K562 (cell line): ENCODE data around the gene ADGRB3. TPM values are rescaled to one million over a fixed set of nuclear protein-coding genes. Genes with fewer than 3 reads are reported as not detected.

ENCODE experiments used
- ATAC-seq: fragments of 200-7000 bp; cut with Tn5 transposase; 3 replicates; pipeline ENCODE4 v1.9.1; 2020; ENCODE audit warnings: moderate library complexity
- BruUV-seq: library from RNA; stranded (reverse); fragments of 400-500 nt; replicated peaks from 2 replicates; lab custom pipeline; 2021; lab: Mats Ljungman, UMichigan
- CTCF ChIA-PET: fragments of 300-600 bp; formaldehyde crosslinking; extraction: SDS; loops from one replicate; lab custom pipeline; 2021; ENCODE audit warnings: low intra/inter-chr PET ratio; lab: Yijun Ruan, JAX
- POLR2A ChIA-PET: fragments of 300-600, 350-650 bp; sonication (Branson Sonifier 250); formaldehyde crosslinking; extraction: SDS; loops from one replicate; lab custom pipeline; 2021; ENCODE audit warnings: antibody characterized with exemption, inconsistent platforms; lab: Yijun Ruan, JAX
- DNase-seq, 4 experiments: peaks; one replicate each; pipeline versions ENCODE4 v3.0.0 to v3.0.0-alpha.2; 2011 to 2018; ENCODE audit warnings: low spot score in 3 of 4, mixed read lengths in 3 of 4; ENCODE audit errors: extremely low read depth in 1 of 4
- FAIRE-seq: peaks from 2 replicates; lab custom pipeline; 2011; peaks lifted over from hg19 to GRCh38; lab: Jason Lieb, UNC
- H2AFZ ChIP-seq: 2 replicates; pipeline ENCODE4 v1.6.0; 2011; ENCODE audit warnings: low read depth, low read length, control low read depth, inconsistent platforms
- H3K27ac ChIP-seq: fragments of 200-600 bp; 3 replicates; pipeline ENCODE4 v1.8.0; 2011; ENCODE audit warnings: low read depth, mild to moderate bottlenecking, control low read depth, inconsistent platforms, low read length, moderate library complexity, mixed read lengths; ENCODE audit errors: extremely low read depth
- H3K27me3 ChIP-seq, 2 experiments: fragments of 300-600 bp in 1 of 2; 2 replicates in 1 of 2; 3 replicates in 1 of 2; pipeline versions ENCODE4 v1.6.0 to v1.8.0; 2011; ENCODE audit warnings: inconsistent platforms in 2 of 2, low read length in 2 of 2, mild to moderate bottlenecking in 1 of 2, mixed read lengths in 1 of 2, moderate library complexity in 1 of 2; ENCODE audit not compliant: control insufficient read depth in 2 of 2, insufficient read depth in 2 of 2
- H3K36me3 ChIP-seq: fragments of 300-600 bp; 3 replicates; pipeline ENCODE4 v1.8.0; 2011; ENCODE audit warnings: mild to moderate bottlenecking, low read length, inconsistent platforms; ENCODE audit not compliant: control insufficient read depth, insufficient read depth
- H3K4me1 ChIP-seq, 2 experiments: fragments of 200-600 bp in 1 of 2; replicated peaks in 1 of 2; 2 replicates in 1 of 2; 3 replicates in 1 of 2; pipeline versions ENCODE4 v1.5.1 to v1.8.0; 2011; ENCODE audit warnings: inconsistent platforms in 2 of 2, low read length in 2 of 2, mild to moderate bottlenecking in 1 of 2, mixed read lengths in 1 of 2, moderate library complexity in 1 of 2; ENCODE audit not compliant: control insufficient read depth in 2 of 2, insufficient read depth in 2 of 2
- H3K4me2 ChIP-seq: 2 replicates; pipeline ENCODE4 v1.6.1; 2011; ENCODE audit warnings: low read length, control low read depth, inconsistent platforms, mixed read lengths; ENCODE audit not compliant: insufficient read depth
- H3K4me3 ChIP-seq: fragments of 200-600 bp; sonication (generic), shearing (Covaris generic); 2 replicates; pipeline ENCODE4 v1.5.1; 2016; ENCODE audit warnings: control low read depth, inconsistent platforms
- H3K79me2 ChIP-seq: fragments of 200-600 bp; 3 replicates; pipeline ENCODE4 v1.8.0; 2011; ENCODE audit warnings: low read length, inconsistent platforms; ENCODE audit not compliant: control insufficient read depth, insufficient read depth
- H3K9ac ChIP-seq, 2 experiments: 2 replicates each; pipeline versions ENCODE4 v1.6.0 to v1.6.1; 2011; ENCODE audit warnings: low read depth in 2 of 2, low read length in 2 of 2, control low read depth in 1 of 2, inconsistent platforms in 1 of 2, mild to moderate bottlenecking in 1 of 2, mixed read lengths in 1 of 2; ENCODE audit not compliant: insufficient read depth in 1 of 2
- H3K9me1 ChIP-seq: one replicate; pipeline ENCODE4 v1.6.0; 2011; ENCODE audit warnings: inconsistent platforms, mild to moderate bottlenecking, low read length, moderate library complexity; ENCODE audit not compliant: control insufficient read depth, insufficient read depth
- H3K9me3 ChIP-seq: replicated peaks from 2 replicates; pipeline ENCODE4 v1.5.1; 2011; ENCODE audit warnings: low read depth, low read length, inconsistent platforms; ENCODE audit not compliant: control insufficient read depth, insufficient read depth
- H4K20me1 ChIP-seq: replicated peaks from 2 replicates; pipeline ENCODE4 v1.6.1; 2011; ENCODE audit warnings: low read length, inconsistent platforms, mixed read lengths; ENCODE audit not compliant: control insufficient read depth, insufficient read depth
- CHD4 ChIP-seq: fragments of 200-600 bp; sonication (generic); IDR thresholded peaks from 3 replicates; pipeline ENCODE4 v1.6.1; 2012; ENCODE audit warnings: low read depth, mild to moderate bottlenecking, mixed read lengths, low read length, inconsistent platforms; ENCODE audit not compliant: insufficient read depth, insufficient replicate concordance, poor library complexity, severe bottlenecking
- HDAC2 ChIP-seq: fragments of 450-650 bp; IDR thresholded peaks from 2 replicates; pipeline ENCODE4 v1.6.1; 2016; ENCODE audit warnings: mild to moderate bottlenecking
- MITF ChIP-seq: IDR thresholded peaks from 2 replicates; pipeline ENCODE4 v1.6.1; 2014; ENCODE audit warnings: antibody characterized with exemption
- PKNOX1 ChIP-seq: fragments of 450-650 bp; IDR thresholded peaks from 2 replicates; pipeline ENCODE4 v1.6.1; 2016
- PURB ChIP-seq: sonication (generic); formaldehyde crosslinking; IDR thresholded peaks from 2 replicates; pipeline ENCODE4 v1.9.0; 2021; ENCODE audit warnings: low read depth, mild to moderate bottlenecking, missing genetic modification reagents
- XRCC4 ChIP-seq: IDR thresholded peaks from one replicate; pipeline ENCODE4 v1.6.1; 2011; ENCODE audit not compliant: insufficient read depth, insufficient read length; ENCODE audit errors: extremely low read depth
- WGBS: fragments of 100-300 bp; shearing (Covaris generic); methylation state at CpG from one replicate; pipeline ENCODE4 v1.1.6; 2016; ENCODE audit warnings: low coverage, mixed read lengths; ENCODE audit not compliant: insufficient coverage; ENCODE audit errors: missing lambda C conversion rate; 5-methylcytosine and 5-hydroxymethylcytosine counted together
- in situ Hi-C: fragments of 300-500 bp; cut with MboI; formaldehyde crosslinking; loops from 4 replicates; pipeline ENCODE4 v1.15.0; 2018; ENCODE audit warnings: inconsistent platforms, mixed read lengths
- intact Hi-C: fragments of 100-400 bp; cut with micrococcal nuclease; formaldehyde crosslinking; loops from 2 replicates; pipeline ENCODE4 v1.14.2; 2022
- polyA plus RNA-seq, 8 experiments: library from polyadenylated mRNA; depleted of rRNA in 4 of 8; stranded (reverse) in 5 of 8; unstranded in 3 of 8; fragments of >200 nt; fragmentation: Nextera tagmentation in 2 of 8; fragmentation: Illumina TruSeq in 1 of 8; extraction: Ambion mirVana in 2 of 8; extraction: Trizol in 1 of 8; gene quantifications; 2 replicates each; pipeline versions ENCODE4 v1.2.1 to v1.2.3, GENCODE V29; 2011 to 2014; ENCODE audit warnings: inconsistent platforms in 1 of 8, missing spikeins in 1 of 8
- total RNA-seq, 7 experiments: library from RNA; depleted of rRNA in 6 of 7; stranded (reverse); fragments of >200 nt in 6 of 7; fragmentation: Illumina TruSeq in 2 of 7; extraction: Trizol in 2 of 7; gene quantifications; 2 replicates each; pipeline versions ENCODE4 v1.2.1 to v1.2.3, GENCODE V29; 2011 to 2021; ENCODE audit warnings: low replicate concordance in 1 of 7

Gene ADGRB3
- total and polyA plus RNA-seq, 9 of the 15 experiments (the other 6 are each of a cell fraction or from before 2014, with no cell fraction given), result 0.90 to 7.8 (median 2.4) TPM

- Histone ChIP-seq H3K9ac (no peak overlapping the region), H3K4me1 (peaks cover 1 to 16% of the 10 kb centered on the region in 2 experiments; a peak in 2 of 5 replicates), H3K9me3 (peaks cover 2% of the 10 kb centered on the region; the same call in 1 of the 2 replicates), H2AFZ (no peak overlapping the region), H3K79me2 (peaks cover 13% of the 10 kb centered on the region; the same call in 2 of the 3 replicates), H3K4me2 (no peak overlapping the region), H4K20me1 (no peaks in the 10 kb centered on the region), H3K36me3 (no peaks in the 10 kb centered on the region), H3K9me1 (no peaks in the 10 kb centered on the region), H3K27me3 (no peaks in the 10 kb centered on the region), H3K4me3 (no peak overlapping the region), H3K27ac (no peak overlapping the region)
- ChIA-PET CTCF (interaction anchor here (0.6 kb wide), 1 partner anchor 94 kb away, joined by 4 read pairs; no protein-coding TSS in a partner anchor), POLR2A (no interaction called here)
- no peak for ATAC-seq
- no peak for FAIRE-seq
- TF ChIP-seq CHD4, result no peak
- no peak for TF ChIP-seq PURB (CRISPR knock-in tag)
- no peak for TF ChIP-seq PKNOX1
- TF ChIP-seq HDAC2, result no peak
- no peak for TF ChIP-seq XRCC4
- no peak for TF ChIP-seq MITF
- 91% methylated on average over 1 of the region's 1 CpG for WGBS
- BruUV-seq, result no TSS peak
- no peak for DNase-seq
- in situ Hi-C loops, result no loop called here
- intact Hi-C loops, result no loop called here
These were observed 111.3 kb downstream of the ADGRB3 start for GRCh38 chr6:68746376-68746775.
